GM18520 (cell line): Measurements from ENCODE around the gene USP6NL.

Source experiments
- ATAC-seq: cut with Tn5 transposase; IDR thresholded peaks from one replicate; pipeline ENCODE4 v1.9.1; 2021; ENCODE audit not compliant: unreplicated experiment

The USP6NL gene

GRCh38 chr10:11617233-11617632 lies 5.8 kb upstream of the USP6NL start:
- ATAC-seq = no peak

- no peak for ATAC-seq
These were observed 4.6 kb upstream of the USP6NL start for GRCh38 chr10:11616021-11616420.

- ATAC-seq = no peak
These were observed 3.9 kb upstream of the USP6NL start for GRCh38 chr10:11615396-11615795.

- no peak for ATAC-seq
These were observed 861 bp upstream of the USP6NL start for GRCh38 chr10:11612021-11613001.

GRCh38 chr10:11610826-11611247 lies 613 bp downstream of the USP6NL start:
- ATAC-seq = peak; percentile 1

- no peak for ATAC-seq
These were observed 1.2 kb downstream of the USP6NL start for GRCh38 chr10:11610166-11610825.

GRCh38 chr10:11609492-11610093 lies 1.9 kb downstream of the USP6NL start:
- ATAC-seq = peak; percentile 25

- ATAC-seq = no peak
These were observed 2.4 kb downstream of the USP6NL start for GRCh38 chr10:11609052-11609451.

- ATAC-seq = no peak
These were observed 3.1 kb downstream of the USP6NL start for GRCh38 chr10:11608159-11609013.

- ATAC-seq = no peak
These were observed 5.5 kb downstream of the USP6NL start for GRCh38 chr10:11605807-11606408.

- ATAC-seq = no peak
These were observed 6.4 kb downstream of the USP6NL start for GRCh38 chr10:11604865-11605650.

- ATAC-seq = no peak
These were observed 7.7 kb downstream of the USP6NL start for GRCh38 chr10:11603741-11604140.

GRCh38 chr10:11602919-11603523 lies 8.4 kb downstream of the USP6NL start:
- peak; percentile 35 for ATAC-seq

GRCh38 chr10:11602358-11602757 lies 9.1 kb downstream of the USP6NL start:
- ATAC-seq = no peak

- no peak for ATAC-seq
These were observed 9.8 kb downstream of the USP6NL start for GRCh38 chr10:11601670-11602069.

GRCh38 chr10:11600280-11600679 lies 11.2 kb downstream of the USP6NL start:
- no peak for ATAC-seq

GRCh38 chr10:11598712-11599397 lies 12.6 kb downstream of the USP6NL start:
- no peak for ATAC-seq

GRCh38 chr10:11597470-11597869 lies 14.0 kb downstream of the USP6NL start:
- no peak for ATAC-seq

GRCh38 chr10:11595395-11595692 lies 16.1 kb downstream of the USP6NL start:
- ATAC-seq = no peak
